OCI-LY7 (cell line): Measurements from ENCODE around the gene RAMP3.

Experiments used
- EZH2phosphoT487 ChIP-seq: fragments of 200-600 bp; sonication (generic); IDR thresholded peaks from 2 replicates; pipeline ENCODE4 v1.6.1; 2018; ENCODE audit warnings: low read depth, borderline replicate concordance, mild to moderate bottlenecking, mixed run types, antibody characterized with exemption, low read length, moderate library complexity, mixed read lengths
- TF ChIP-seq, protein P1 (sequence below): fragments of 200-600 bp; sonication (generic); conservative IDR thresholded peaks from 2 replicates; pipeline ENCODE4 v1.5.1; 2014; ENCODE audit warnings: mild to moderate bottlenecking, antibody characterized with exemption, low read length, moderate library complexity, mixed read lengths

GRCh38 chr7:45126920-45127319 lies 30.7 kb upstream of the RAMP3 start:
- TF ChIP-seq, protein P1, sequence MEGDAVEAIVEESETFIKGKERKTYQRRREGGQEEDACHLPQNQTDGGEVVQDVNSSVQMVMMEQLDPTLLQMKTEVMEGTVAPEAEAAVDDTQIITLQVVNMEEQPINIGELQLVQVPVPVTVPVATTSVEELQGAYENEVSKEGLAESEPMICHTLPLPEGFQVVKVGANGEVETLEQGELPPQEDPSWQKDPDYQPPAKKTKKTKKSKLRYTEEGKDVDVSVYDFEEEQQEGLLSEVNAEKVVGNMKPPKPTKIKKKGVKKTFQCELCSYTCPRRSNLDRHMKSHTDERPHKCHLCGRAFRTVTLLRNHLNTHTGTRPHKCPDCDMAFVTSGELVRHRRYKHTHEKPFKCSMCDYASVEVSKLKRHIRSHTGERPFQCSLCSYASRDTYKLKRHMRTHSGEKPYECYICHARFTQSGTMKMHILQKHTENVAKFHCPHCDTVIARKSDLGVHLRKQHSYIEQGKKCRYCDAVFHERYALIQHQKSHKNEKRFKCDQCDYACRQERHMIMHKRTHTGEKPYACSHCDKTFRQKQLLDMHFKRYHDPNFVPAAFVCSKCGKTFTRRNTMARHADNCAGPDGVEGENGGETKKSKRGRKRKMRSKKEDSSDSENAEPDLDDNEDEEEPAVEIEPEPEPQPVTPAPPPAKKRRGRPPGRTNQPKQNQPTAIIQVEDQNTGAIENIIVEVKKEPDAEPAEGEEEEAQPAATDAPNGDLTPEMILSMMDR = no peak
- no peak for TF ChIP-seq EZH2phosphoT487
